Activated CD4-positive, CD25-positive, alpha-beta regulatory T cell (primary cell): ENCODE results near the gene CIRBP.

Experiments used
- DNase-seq, 4 experiments: peaks; one replicate each; lab custom pipeline; 2025; lab: John Stamatoyannopoulos, UW

Gene CIRBP

GRCh38 chr19:1267477-1268225 is 1.5 kb upstream of the CIRBP start:
- no peak for DNase-seq

- no peak for DNase-seq
Measured at GRCh38 chr19:1268226-1269064, 687 bp upstream of the CIRBP start.

- DNase-seq: peak; percentile 73 to 81 (median 80)
Measured at GRCh38 chr19:1269478-1270212, 513 bp downstream of the CIRBP start.

- no peak for DNase-seq
Measured at GRCh38 chr19:1270213-1270853, 1.2 kb downstream of the CIRBP start.

GRCh38 chr19:1270854-1271527 is 1.9 kb downstream of the CIRBP start:
- DNase-seq: no peak

- DNase-seq: no peak
Measured at GRCh38 chr19:1271528-1272422, 2.6 kb downstream of the CIRBP start.

- no peak for DNase-seq
Measured at GRCh38 chr19:1272423-1273262, 3.5 kb downstream of the CIRBP start.

- no peak for DNase-seq
Measured at GRCh38 chr19:1273263-1274041, 4.3 kb downstream of the CIRBP start.

- no peak for DNase-seq
Measured at GRCh38 chr19:1274081-1274851, 5.1 kb downstream of the CIRBP start.

GRCh38 chr19:1274852-1275259 is 5.7 kb downstream of the CIRBP start:
- no peak for DNase-seq

GRCh38 chr19:1275260-1275975 is 6.3 kb downstream of the CIRBP start, which contains the start of gene FAM174C:
Gene FAM174C, plus strand, starts transcription at chr19:1275530. Its CDS starts 20 bp downstream, at chr19:1275550.
- peak; percentile 92 to 95 (median 94) for DNase-seq

GRCh38 chr19:1275976-1276627 is 7.0 kb downstream of the CIRBP start:
- DNase-seq: no peak

GRCh38 chr19:1276628-1277022 is 7.5 kb downstream of the CIRBP start:
- DNase-seq: no peak

- DNase-seq: no peak
Measured at GRCh38 chr19:1277061-1277460, 7.9 kb downstream of the CIRBP start.

- no peak for DNase-seq
Measured at GRCh38 chr19:1278074-1278473, 8.9 kb downstream of the CIRBP start.
